ENCODE results near the gene RASA3. TPM values are rescaled to one million over a fixed set of nuclear protein-coding genes. Genes with fewer than 3 reads are reported as not detected.
A peak's percentile ranks its signal among the peaks of the same experiment; 100 is the strongest.

Gene RASA3
- total RNA-seq, 3 donors from 2014 or later (not counting 1 experiment from before 2014, with no cell fraction given): 252 to 277 (median 274) TPM

- H3K27ac Mint-ChIP-seq: no peak overlapping the region
Measured at GRCh38 chr13:114167426-114167825, 35.0 kb upstream of the RASA3 start.

GRCh38 chr13:114166381-114167131 lies 34.1 kb upstream of the RASA3 start:
- ATAC-seq (no peak), DNase-seq (no peak)
- H3K27ac Mint-ChIP-seq: no peak overlapping the region
- intact Hi-C loops (cut with micrococcal nuclease): no loop called here
- no peak overlapping the region for H3K4me3 Mint-ChIP-seq
- no peak overlapping the region for H3K27ac ChIP-seq (ENCODE audit: low read length)
- peaks cover 22 to 35% of the 10 kb centered on the region in 2 donors for H3K4me1 Mint-ChIP-seq
- no peaks in the 10 kb centered on the region for H3K36me3 ChIP-seq (ENCODE audit: control insufficient read depth, insufficient read depth, low read length)
- H3K27me3 Mint-ChIP-seq (ENCODE audit: low read depth in 2 of 2): no peaks in the 10 kb centered on the region
- no peak overlapping the region for H3K4me3 ChIP-seq (ENCODE audit: low read length)
- H3K9me3 Mint-ChIP-seq: no peaks in the 10 kb centered on the region
- TF ChIP-seq CTCF (IDR thresholded peaks at IDR 0.05): no peak
- no peaks in the 10 kb centered on the region for H3K36me3 Mint-ChIP-seq
- no peaks in the 10 kb centered on the region for H3K27me3 ChIP-seq (ENCODE audit: control insufficient read depth, insufficient read depth, low read length)
- 67% methylated on average over 20 of the region's 20 CpGs for WGBS (ENCODE audit: insufficient coverage)
- H3K9me3 ChIP-seq (ENCODE audit: control insufficient read depth, insufficient read depth, low read length): no peaks in the 10 kb centered on the region
- H3K4me1 ChIP-seq (ENCODE audit: control insufficient read depth, insufficient read depth, low read length): peaks cover 27% of the 10 kb centered on the region

More at GRCh38 chr13:114167426-114167825, 35.0 kb upstream of the RASA3 start:
- Mint-ChIP-seq H3K4me1 (peaks cover 13 to 27% of the 10 kb centered on the region in 2 donors), H3K27me3 (ENCODE audit: low read depth in 2 of 2) (no peaks in the 10 kb centered on the region), H3K9me3 (no peaks in the 10 kb centered on the region), H3K4me3 (no peak overlapping the region), H3K36me3 (no peaks in the 10 kb centered on the region)
- ATAC-seq: no peak
- Histone ChIP-seq H3K4me3 (ENCODE audit: low read length) (no peak overlapping the region), H3K4me1 (ENCODE audit: control insufficient read depth, insufficient read depth, low read length) (peaks cover 18% of the 10 kb centered on the region), H3K27me3 (ENCODE audit: control insufficient read depth, insufficient read depth, low read length) (no peaks in the 10 kb centered on the region), H3K36me3 (ENCODE audit: control insufficient read depth, insufficient read depth, low read length) (no peaks in the 10 kb centered on the region), H3K27ac (ENCODE audit: low read length) (no peak overlapping the region), H3K9me3 (ENCODE audit: control insufficient read depth, insufficient read depth, low read length) (no peaks in the 10 kb centered on the region)
- no peak for TF ChIP-seq CTCF (IDR thresholded peaks at IDR 0.05)
- peak in 1 of 2 donors; percentile 35 for DNase-seq
- intact Hi-C loops (cut with micrococcal nuclease): no loop called here
- WGBS (ENCODE audit: insufficient coverage): 59% methylated on average over 5 of the region's 5 CpGs

GRCh38 chr13:114164681-114165429 lies 32.4 kb upstream of the RASA3 start:
- Mint-ChIP-seq H3K36me3 (no peaks in the 10 kb centered on the region), H3K4me1 (peaks cover 39 to 52% of the 10 kb centered on the region in 2 donors), H3K27ac (no peak overlapping the region), H3K9me3 (no peaks in the 10 kb centered on the region), H3K4me3 (no peak overlapping the region), H3K27me3 (ENCODE audit: low read depth in 2 of 2) (no peaks in the 10 kb centered on the region)
- H3K9me3 ChIP-seq (ENCODE audit: control insufficient read depth, insufficient read depth, low read length): no peaks in the 10 kb centered on the region
- H3K4me1 ChIP-seq (ENCODE audit: control insufficient read depth, insufficient read depth, low read length): peaks cover 36% of the 10 kb centered on the region
- intact Hi-C loops (cut with micrococcal nuclease): no loop called here
- WGBS (ENCODE audit: insufficient coverage): 93% methylated on average over 26 of the region's 26 CpGs
- no peaks in the 10 kb centered on the region for H3K27me3 ChIP-seq (ENCODE audit: control insufficient read depth, insufficient read depth, low read length)
- no peak overlapping the region for H3K4me3 ChIP-seq (ENCODE audit: low read length)
- no peaks in the 10 kb centered on the region for H3K36me3 ChIP-seq (ENCODE audit: control insufficient read depth, insufficient read depth, low read length)
- no peak overlapping the region for H3K27ac ChIP-seq (ENCODE audit: low read length)
- ATAC-seq (no peak), DNase-seq (no peak)
- TF ChIP-seq CTCF (IDR thresholded peaks at IDR 0.05): no peak

Data from natural killer cell (primary cell).